ENCODE measurements around the gene TNN.

GRCh38 chr1:175137369-175137768, 69.7 kb downstream of the TNN start:
- TF ChIP-seq, protein P1, sequence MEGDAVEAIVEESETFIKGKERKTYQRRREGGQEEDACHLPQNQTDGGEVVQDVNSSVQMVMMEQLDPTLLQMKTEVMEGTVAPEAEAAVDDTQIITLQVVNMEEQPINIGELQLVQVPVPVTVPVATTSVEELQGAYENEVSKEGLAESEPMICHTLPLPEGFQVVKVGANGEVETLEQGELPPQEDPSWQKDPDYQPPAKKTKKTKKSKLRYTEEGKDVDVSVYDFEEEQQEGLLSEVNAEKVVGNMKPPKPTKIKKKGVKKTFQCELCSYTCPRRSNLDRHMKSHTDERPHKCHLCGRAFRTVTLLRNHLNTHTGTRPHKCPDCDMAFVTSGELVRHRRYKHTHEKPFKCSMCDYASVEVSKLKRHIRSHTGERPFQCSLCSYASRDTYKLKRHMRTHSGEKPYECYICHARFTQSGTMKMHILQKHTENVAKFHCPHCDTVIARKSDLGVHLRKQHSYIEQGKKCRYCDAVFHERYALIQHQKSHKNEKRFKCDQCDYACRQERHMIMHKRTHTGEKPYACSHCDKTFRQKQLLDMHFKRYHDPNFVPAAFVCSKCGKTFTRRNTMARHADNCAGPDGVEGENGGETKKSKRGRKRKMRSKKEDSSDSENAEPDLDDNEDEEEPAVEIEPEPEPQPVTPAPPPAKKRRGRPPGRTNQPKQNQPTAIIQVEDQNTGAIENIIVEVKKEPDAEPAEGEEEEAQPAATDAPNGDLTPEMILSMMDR (IDR thresholded peaks at IDR 0.05; ENCODE audit: insufficient read depth, low read length), result no peak
- TF ChIP-seq GABPA (IDR thresholded peaks at IDR 0.05; ENCODE audit: low read depth), result no peak
- TF ChIP-seq, protein P2, sequence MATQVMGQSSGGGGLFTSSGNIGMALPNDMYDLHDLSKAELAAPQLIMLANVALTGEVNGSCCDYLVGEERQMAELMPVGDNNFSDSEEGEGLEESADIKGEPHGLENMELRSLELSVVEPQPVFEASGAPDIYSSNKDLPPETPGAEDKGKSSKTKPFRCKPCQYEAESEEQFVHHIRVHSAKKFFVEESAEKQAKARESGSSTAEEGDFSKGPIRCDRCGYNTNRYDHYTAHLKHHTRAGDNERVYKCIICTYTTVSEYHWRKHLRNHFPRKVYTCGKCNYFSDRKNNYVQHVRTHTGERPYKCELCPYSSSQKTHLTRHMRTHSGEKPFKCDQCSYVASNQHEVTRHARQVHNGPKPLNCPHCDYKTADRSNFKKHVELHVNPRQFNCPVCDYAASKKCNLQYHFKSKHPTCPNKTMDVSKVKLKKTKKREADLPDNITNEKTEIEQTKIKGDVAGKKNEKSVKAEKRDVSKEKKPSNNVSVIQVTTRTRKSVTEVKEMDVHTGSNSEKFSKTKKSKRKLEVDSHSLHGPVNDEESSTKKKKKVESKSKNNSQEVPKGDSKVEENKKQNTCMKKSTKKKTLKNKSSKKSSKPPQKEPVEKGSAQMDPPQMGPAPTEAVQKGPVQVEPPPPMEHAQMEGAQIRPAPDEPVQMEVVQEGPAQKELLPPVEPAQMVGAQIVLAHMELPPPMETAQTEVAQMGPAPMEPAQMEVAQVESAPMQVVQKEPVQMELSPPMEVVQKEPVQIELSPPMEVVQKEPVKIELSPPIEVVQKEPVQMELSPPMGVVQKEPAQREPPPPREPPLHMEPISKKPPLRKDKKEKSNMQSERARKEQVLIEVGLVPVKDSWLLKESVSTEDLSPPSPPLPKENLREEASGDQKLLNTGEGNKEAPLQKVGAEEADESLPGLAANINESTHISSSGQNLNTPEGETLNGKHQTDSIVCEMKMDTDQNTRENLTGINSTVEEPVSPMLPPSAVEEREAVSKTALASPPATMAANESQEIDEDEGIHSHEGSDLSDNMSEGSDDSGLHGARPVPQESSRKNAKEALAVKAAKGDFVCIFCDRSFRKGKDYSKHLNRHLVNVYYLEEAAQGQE (IDR thresholded peaks at IDR 0.05; ENCODE audit: insufficient replicate concordance, low read depth), result no peak

All from HL-60 (cell line).